ENCODE measurements around the gene PIK3R6.
"Not testable (repeated sequence)": the region's sequence is repeated elsewhere in the genome, so short reads cannot be mapped to it uniquely, and the experiment has no call there.

The PIK3R6 gene

DNA sequence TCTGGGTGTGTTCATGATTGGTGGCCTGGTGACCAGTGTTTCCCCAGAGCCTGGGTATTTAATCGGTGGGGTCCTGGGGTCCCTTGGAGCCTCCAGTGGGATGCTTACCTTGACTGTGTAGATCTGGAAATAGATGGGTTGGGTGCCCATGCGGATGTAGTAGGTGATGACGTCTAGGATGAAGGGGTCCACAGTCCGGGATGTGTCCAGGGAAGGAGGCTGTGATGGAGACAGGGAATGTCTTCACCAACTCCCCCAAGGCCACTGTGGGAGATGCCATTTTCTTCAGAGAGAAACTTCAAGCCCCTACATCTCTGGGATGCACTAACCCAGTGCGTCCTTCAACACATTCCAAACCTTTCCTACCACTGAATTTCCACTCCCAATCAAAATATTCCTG is 44.2 kb downstream of the PIK3R6 start:
- no peak for DNase-seq (ENCODE audit: low read depth)

- DNase-seq (ENCODE audit: low read depth), result no peak
Observed at GRCh38 chr17:8822401-8823035, 45.0 kb downstream of the PIK3R6 start.

GRCh38 chr17:8821446-8822105 is 45.9 kb downstream of the PIK3R6 start:
- no peak for DNase-seq (ENCODE audit: low read depth)

- DNase-seq (ENCODE audit: low read depth), result no peak
Observed at GRCh38 chr17:8820311-8821010, 47.0 kb downstream of the PIK3R6 start.

DNA sequence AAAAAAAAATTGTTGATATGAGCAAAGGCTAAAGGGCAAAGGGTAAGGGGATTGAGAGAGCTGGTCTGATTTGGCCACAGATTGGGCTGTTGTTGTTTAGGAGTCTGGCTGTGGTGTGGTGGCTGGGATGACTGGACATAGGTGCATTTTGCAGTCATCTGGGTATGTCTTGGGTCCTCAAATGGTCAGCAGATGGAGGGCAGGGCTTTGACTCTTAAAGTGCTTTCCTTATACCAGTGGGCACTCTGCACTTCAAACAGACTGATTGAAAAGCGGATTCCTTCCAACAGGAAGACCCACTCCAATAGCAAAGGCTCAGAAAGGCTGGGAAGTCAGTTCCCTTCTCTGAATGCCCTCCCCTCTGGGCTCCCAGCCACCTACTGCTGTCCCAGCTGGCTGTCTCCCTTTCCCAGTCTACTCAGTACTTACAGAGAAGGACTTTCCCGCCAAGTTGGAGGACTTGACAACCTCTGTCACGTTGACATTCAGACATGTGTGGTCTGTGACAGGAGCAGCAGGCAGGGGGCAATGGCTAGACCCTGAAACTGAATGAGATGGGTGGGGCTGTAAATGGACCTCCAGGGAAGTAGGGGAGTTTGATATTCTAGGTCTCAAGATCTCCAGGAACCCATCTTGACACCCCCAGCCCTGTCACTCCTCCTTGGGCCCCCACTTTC is 48.7 kb downstream of the PIK3R6 start:
- DNase-seq (ENCODE audit: low read depth), result no peak

DNA sequence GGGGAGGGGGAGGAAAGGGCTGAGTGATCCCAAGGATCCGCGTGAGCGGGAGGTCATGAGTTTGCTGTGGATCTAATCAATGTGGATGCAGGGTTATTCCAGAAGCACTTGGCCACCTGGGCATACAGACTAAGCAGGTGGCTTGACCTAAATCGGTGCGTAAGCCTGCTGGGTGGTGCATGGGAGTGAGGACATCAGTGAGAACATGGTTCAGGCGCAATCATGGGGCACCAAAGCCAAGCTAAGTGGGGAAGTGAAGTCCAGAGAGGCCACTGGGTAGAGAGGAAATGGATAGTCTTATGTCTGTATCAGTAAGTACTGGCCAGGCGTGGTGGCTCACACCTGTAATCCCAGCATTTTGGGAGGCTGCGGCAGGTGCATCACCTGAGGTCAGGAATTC is 49.4 kb downstream of the PIK3R6 start:
- DNase-seq (ENCODE audit: low read depth), result no peak

GRCh38 chr17:8806926-8807550 is 60.4 kb downstream of the PIK3R6 start:
- no peak for DNase-seq (ENCODE audit: low read depth)

DNA sequence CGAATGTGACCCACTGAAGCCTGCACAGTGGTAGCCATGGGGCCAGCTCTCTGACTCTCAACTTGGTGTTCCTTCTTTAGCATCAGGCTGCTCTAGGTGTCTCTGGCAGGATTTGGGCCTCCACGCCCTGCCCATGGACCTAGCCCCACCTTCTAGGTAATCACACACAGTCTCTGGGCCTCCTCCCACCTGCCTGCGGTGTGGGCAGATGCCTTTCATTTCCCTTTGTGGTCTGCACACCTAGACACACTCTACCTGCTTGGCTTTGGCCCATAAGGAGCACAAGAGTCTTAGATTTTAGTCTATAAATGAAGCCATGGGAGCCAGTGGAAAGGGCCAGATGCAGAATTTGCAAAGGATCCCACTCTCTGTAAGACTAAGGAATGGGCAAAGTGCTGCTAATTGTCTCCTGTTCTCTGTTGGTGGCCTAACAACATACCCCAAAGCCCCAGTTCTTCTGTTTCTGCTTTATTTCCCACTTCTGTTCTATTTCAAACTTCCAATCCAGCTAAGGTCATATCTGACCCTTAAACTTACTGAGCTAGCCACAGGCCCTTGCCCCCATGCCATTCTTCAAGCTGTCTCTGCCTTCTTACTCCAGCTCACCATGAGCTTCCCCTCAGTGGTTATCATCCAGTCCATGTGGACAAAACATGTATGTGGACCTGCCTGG is 61.1 kb downstream of the PIK3R6 start:
- no peak for DNase-seq (ENCODE audit: low read depth)

GRCh38 chr17:8805396-8805795 is 62.1 kb downstream of the PIK3R6 start:
- DNase-seq (ENCODE audit: low read depth), result not testable (repeated sequence)

GRCh38 chr17:8803531-8804420 is 63.7 kb downstream of the PIK3R6 start:
- DNase-seq (ENCODE audit: low read depth), result no peak

- DNase-seq (ENCODE audit: low read depth), result no peak
Observed at GRCh38 chr17:8801135-8801840, 66.2 kb downstream of the PIK3R6 start.

- DNase-seq (ENCODE audit: low read depth), result no peak
Observed at GRCh38 chr17:8800656-8801055, 66.8 kb downstream of the PIK3R6 start.

DNA sequence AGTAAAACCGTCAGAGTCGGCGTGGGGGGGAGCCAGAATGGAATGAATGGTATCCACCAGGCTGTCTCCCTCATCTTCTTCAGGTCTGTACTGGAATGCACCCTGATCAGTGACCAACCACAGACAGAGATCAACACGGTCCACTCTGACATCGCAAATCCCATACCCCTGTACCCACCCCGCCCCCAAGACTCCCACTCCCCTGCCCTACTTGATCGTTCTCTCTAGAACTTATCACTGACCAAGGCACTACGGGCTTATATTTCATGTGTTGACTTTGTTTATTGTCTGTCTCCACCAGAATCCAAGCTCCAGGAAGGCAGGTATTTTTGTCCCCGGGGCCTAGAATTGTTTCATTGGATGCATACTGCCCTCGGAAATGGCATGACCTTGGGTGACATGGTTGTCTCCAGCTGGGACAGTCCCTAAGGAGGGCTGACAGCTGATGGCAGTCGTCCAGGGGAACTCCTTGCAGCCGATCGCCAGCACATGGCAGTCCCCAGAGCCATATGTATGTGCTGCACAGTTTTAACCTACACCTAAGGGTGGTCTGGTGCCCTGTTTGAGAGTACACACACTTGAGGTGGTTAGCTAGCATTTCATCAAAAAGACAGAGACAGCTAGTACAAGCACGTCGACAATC is 67.8 kb downstream of the PIK3R6 start:
- no peak for DNase-seq (ENCODE audit: low read depth)

DNA sequence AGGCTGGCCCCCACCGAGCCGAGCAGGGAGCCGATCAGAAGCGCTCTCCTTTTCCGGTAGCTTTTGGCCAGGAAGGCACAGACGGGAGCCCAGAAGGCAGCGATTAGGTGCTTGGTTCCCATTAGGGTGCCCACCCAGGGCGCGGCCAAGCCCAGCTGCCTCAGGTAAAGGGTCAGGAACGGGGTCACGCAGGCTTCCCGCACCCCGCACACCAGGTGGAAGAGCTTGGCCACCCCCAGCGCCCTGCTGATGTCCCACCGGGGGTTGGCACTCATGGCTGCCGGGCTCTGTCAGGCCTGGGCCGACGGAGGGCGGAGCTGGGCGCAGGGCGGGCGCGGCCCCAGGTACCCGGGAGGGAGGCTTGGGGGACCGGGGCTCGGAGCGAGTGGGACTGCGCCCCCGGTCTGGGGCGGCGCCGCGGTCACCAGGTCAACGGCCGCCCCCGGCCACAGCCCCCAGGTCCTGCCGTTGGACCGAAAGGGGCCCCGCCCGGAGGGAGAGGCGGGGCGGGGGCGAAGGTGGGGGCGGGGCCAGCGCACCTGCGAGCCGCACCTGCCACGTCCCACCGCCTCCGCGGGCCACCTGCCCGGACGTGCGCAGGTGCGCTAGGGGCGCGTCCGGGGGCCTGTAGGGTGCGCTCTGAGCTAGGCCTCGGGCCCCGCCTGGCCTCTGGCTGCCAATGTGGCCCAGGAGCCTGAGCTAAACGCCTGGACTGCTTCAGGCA is 68.5 kb downstream of the PIK3R6 start, which contains the start of gene MFSD6L:
Gene MFSD6L (minus strand): TSS at position 520 of the 724 bp plus-strand sequence. CDS start 245 bp downstream, at position 275.
- no peak for DNase-seq (ENCODE audit: low read depth)

DNA sequence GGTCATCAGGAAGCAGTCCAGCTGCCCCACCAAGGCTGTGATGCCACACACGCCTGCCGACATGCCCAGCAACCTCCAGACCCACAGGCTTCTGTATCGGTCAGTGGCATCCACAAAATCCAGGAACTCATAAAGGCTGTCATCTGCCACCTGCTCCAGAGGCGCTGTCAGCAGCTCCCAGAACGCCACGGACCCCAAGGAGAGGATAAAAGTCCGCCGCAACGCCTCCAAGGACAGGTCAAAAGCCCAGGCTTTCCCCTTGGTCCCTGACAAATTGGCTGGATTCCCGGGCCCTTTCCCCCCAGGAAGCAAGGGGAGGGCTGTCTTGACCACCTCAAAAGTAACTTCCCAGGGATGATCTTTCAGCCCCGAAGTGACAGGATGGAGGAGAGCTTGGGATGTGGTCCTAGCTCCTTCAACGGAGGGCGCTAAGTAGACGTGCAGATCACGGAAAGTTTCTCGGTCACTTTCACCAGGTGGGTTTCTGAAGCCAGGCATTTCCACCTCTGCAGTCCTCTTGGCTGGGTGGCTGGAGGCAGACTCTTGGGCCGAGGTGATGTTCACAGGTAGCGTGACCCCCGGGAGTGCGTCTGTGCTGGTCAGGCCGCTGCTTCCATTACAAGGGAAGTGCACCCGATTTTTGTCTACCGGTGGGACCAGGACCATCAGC is 69.2 kb downstream of the PIK3R6 start:
- DNase-seq (ENCODE audit: low read depth), result no peak

- DNase-seq (ENCODE audit: low read depth), result no peak
Observed at GRCh38 chr17:8797621-8798175, 69.8 kb downstream of the PIK3R6 start.

GRCh38 chr17:8794636-8795035 is 72.8 kb downstream of the PIK3R6 start:
- DNase-seq (ENCODE audit: low read depth), result no peak

- no peak for DNase-seq (ENCODE audit: low read depth)
Observed at GRCh38 chr17:8793649-8794048, 73.8 kb downstream of the PIK3R6 start.
